Panc1 (cell line): ENCODE results near the gene SNRPA1.

Experiments
- CTCF ChIP-seq: fragments of 450-650 bp; IDR thresholded peaks from 2 replicates; pipeline ENCODE4 v1.5.1; 2017; ENCODE audit warnings: mild to moderate bottlenecking
- POLR2AphosphoS5 ChIP-seq: IDR thresholded peaks from 2 replicates; pipeline ENCODE4 v1.6.1; 2012; ENCODE audit warnings: mild to moderate bottlenecking, low read depth, low read length, moderate library complexity
- REST ChIP-seq, 2 experiments: IDR thresholded peaks; 2 replicates each; pipeline ENCODE4 v1.6.1; 2011 to 2012; ENCODE audit warnings: low read depth in 2 of 2, control low read depth in 1 of 2, low read length in 1 of 2, mild to moderate bottlenecking in 1 of 2, moderate library complexity in 1 of 2; ENCODE audit not compliant: insufficient read depth in 1 of 2
- SIN3A ChIP-seq: IDR thresholded peaks from 2 replicates; pipeline ENCODE4 v1.6.1; 2012; ENCODE audit warnings: low read depth, mild to moderate bottlenecking, low read length, moderate library complexity, borderline replicate concordance; ENCODE audit not compliant: insufficient read depth
- TCF7L2 ChIP-seq: IDR thresholded peaks from 2 replicates; pipeline ENCODE4 v1.6.1; 2011; ENCODE audit warnings: mild to moderate bottlenecking, low read depth, low read length, inconsistent platforms

- TF ChIP-seq CTCF (no peak), POLR2AphosphoS5 (no peak), SIN3A (no peak), REST (IDR thresholded peaks at IDR 0.05; ENCODE audit: insufficient read depth in 1 of 2, low read depth in 2 of 2, low read length in 1 of 2) (no peak), TCF7L2 (no peak)
Observed at GRCh38 chr15:101283931-101284330, 11.1 kb downstream of the SNRPA1 start.
